NCI-H524 (cell line): ENCODE measurements around the gene FGGY.

Source experiments
- DNase-seq, 2 experiments: peaks; one replicate each; lab custom pipeline; 2025; lab: John Stamatoyannopoulos, UW

Gene FGGY

DNA sequence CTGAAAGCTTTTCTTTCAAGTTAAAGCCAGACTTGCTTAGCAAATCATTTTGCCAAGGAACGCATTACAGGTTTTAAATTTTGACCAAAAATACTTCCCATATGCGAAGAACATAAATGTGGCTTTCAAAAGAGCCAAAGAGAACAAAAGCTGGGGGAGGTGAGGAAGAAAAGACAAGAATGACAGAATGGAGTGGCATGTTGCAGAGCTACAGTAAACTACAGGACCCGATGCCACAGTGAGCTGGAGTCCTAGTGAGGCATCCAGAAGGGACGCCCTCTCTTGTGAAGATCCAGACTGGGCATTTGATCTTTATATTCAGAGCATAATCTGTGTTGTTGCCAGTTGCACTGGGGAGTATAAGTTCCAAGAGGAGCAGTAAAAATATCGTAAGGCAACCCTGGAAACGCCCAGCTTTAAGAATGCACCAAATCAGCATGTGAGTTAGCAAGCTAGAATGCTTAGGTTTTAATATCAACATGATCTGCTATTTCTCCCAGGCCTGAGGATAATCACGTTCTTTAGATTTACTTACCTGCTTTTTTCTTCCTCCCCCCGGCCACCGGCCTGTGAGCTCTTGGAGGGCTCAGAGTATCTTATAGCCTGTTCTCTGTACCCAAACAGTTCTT, 469.4 kb downstream of the FGGY start:
- peak in 1 of 2 experiments; percentile 3 for DNase-seq

DNA sequence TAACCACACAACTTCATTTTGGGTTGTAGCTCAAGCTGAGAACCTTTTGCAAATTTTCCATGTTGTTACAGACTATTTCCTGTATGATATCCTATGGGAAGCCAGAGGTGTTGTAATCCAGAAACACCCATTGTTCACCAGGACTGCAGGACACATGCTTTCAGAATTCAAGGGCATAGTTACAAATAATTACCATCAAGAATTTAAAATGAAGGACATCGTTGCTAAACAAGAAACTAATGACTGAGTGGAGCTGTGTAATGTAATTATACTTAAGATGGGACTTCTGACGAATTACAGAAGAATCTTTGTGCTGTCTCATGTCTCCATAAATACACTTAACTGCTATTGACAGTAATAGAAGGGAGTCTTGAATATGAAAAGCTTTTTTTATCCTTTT, 470.2 kb downstream of the FGGY start:
- no peak for DNase-seq

DNA sequence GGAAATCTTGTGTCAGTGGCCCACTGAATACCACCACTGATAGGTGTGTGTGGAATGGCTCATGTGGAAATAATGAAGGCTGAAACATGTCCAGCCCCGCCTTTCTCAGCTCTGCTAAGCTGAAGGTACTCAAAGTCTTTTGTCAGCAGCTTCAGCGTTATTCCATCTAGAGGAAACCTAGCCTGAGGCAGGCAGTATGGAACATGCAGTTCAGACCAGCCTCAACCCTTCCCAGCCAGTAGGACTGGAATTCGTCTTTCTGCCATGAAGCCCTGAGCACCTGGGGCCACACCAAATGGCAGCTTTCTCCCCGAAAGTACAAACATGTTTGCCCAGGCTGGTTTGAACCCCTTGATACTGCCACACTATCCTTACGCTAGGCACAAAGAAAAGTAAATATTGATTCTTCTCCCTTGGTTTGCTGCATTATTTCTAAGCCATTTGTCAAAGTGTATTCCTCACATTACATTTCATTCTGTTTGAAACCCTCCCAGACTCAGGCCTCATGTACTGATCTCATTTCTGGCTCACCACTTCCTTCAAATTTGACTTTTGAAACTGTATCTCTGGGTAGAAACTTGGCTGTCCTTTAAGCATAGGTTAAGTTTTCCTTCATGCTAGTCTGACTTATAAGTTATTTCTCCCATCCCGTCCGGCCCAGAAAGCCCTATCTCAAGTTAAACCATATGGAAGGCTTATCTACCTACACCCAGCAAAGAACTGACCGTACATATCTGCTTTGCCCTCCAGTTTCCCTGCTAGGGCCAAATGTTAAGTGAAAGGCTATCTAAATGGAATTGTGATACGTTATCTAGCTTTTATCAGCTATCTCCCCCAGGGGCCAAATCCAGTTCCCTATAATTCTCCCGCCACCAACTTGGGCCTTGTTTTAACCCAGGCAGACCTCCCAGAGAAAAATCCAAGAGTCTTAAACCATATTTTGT, 472.2 kb downstream of the FGGY start:
- no peak for DNase-seq

DNA sequence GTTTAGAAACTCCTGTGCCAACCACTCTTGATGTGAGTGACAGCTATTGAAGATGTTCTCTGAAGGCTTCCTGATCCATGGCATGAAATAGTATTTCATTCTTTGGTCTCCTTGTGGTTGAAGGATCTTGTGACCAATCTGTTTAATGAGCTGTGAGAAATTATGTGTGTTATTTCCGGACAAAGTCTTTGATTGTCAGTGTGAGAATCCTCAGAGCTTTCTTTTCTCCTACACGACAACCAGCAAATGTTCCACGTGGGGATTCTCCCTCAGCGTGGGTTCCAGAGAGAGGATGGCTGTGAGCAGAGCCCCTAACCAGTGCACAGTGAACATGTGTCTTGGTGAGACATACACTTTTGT, 472.8 kb downstream of the FGGY start:
- no peak for DNase-seq

DNA sequence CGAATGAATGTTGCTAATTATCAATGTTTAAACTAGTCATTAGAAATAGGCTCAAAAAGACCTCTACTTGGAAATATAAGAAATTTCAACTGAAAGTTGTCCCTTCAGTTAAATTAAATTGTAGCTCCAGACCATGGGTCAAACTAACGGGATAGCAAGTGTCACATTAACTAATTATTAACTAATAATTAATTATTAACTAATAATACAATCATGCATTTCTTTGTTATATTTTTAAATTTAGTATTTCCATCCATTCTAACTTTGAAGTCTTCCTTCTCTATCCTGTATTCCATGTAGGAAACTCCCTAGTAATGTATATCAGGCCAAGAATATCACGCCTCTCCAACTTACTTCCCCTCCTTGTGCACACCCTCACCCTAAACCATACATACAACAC, 474.5 kb downstream of the FGGY start:
- no peak for DNase-seq

DNA sequence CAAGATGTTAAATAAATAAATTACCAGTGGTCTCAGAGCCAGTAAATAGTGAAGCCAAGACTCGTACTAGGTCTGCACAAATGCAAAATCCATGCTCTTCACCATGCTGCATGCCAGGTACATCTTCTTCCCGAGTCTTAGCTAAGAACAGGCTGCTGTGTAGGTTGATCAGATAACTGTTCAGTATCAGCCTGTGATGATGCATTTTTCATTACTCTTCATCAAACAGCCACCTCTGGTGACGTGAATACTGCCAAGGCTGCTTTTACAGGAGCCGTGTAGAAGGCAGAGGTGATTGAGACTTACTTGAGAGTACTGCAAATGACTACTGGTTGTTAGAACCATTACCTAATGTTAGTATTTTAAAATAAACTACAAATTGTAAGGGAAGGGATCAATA, 478.6 kb downstream of the FGGY start:
- no peak for DNase-seq

DNA sequence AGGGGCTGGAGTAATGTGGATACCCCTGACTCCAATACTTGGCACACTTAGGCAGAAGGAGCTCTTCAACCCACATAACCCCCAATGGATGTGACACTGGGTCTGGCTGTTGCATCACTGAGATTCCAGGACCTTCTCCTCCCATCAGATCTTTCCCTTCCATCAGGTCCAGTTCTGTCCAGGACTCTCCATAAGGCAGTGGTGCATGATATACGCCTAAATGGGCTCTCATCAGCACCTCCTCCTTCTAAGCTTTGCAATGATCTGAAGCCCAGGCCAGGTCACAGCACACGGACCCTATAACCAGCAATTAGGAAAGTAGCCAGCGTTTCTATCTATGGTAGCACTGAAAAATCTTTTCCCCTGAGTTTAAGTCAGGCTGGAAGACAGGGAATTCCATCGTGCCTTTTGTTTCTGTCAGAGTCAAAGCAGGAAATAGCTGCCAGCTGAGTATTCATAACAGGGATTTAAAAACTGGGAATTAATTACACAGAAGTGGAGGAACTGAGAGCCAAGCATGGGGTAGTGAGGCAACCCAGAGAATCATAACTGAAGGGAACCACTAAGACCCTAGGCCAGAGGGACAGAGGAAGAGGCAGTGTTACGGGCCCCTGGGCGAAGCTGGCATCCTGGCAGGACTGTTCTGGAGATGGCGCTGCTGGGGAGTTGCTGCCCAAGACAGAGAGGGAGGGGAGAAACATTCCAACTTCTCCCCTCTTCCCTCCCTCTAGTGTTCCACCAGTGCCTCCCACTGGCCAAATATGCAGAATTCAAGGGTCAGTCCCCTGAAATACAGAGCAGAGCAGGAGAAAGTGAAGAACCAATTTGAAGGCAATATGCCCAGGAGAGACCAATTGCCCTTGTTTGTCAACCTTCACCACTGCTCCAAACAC, 480.3 kb downstream of the FGGY start:
- DNase-seq = no peak

DNA sequence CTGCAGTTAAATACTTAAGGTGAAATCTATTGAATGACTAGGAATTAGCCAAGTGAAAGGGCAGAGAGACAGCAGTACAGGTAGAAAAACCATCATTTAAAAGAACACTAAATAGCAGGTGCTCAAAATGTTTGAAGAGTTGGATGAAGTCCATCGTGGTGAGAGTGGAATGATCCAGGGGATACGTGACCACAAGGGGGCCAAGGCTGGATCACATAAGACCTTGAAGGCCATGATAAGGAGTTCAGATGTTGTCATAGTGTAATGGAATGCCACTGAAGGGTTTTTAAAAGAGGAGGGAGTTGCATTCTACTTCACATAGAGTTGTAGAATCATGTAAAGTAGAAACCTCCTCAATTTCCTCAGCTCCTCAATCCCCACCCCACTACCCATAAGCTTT, 483.1 kb downstream of the FGGY start:
- DNase-seq = peak in 1 of 2 experiments; percentile 1

DNA sequence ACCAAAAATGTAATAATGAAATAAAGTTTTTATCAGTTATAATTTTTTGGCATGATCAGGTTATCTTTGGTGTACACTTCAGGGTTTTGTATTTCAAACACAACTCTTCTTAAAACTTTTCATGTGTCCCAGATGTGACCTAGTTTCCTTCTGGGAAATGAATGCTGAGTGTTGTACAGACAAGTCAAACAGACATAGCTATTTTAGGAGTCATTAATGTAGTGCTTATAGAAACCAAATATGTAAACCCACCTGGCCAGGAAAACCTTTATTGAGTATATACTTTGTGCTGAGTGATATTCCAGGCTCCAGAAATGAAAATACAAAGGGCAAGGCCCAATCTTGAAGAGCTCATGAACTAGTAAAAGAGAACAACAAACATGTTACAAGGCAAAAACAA, 491.9 kb downstream of the FGGY start:
- DNase-seq = no peak

DNA sequence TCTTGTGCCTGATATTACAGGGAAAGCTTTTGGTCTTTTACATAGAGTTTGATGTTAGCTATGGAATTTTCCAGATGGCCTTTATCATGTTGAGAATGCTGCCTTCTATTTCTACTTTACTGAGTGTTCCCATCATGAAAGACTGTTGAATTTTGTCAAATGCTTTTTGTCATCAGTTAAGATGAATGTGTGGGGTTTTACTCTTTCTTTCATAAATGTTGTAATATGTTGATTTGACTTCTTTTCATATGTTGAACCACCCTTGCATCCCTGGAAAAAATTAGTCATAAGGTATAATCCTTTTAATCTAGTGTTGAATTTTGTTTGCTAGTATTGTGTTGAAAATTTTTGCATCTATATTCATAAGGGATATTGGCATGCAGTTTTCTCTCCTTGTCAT, 501.7 kb downstream of the FGGY start:
- no peak for DNase-seq

DNA sequence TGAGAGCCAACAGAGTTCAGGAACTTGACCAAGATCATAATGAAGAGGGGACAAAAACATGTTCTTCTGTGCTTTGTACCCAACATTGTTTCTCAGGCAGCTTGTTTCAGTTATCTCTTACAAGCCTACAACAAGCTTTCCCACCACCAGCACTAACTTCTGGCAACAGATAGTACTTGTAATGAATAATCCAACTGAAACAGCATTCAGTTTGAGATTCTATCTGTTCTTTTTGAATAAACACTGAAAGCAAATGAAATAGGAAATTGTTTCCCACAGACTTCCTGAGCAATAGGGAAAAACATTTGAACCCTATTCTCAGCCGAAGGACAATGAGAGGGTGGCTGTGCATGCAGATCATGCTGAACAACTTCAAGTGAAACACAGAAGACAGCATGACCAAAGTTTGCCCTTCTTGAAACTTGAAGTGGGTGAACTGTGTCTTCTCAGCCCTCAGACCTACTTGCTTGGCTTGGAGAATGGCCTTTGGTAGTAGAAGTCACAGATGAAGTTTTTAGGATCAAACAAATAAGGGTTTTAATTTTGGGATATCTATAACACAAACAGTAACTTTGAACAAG, 506.7 kb downstream of the FGGY start:
- DNase-seq = no peak

DNA sequence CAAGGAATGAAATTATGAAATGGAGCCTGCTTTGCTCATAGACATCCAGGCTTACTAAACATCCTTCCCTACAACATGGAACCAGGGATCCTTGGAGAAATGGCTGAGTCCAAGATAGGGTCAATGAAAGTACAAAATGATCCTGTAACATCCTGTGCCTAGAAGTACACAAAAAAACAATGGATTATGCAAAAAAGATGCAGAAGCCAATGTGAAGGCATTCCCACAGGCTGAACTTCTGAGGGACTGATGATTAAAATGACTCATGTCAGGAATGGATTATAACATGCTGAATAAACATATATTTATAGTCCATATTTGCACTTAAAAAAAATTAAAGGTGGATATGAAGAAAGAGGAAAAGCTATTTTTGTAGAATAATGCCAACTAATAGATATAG, 507.4 kb downstream of the FGGY start:
- no peak for DNase-seq

DNA sequence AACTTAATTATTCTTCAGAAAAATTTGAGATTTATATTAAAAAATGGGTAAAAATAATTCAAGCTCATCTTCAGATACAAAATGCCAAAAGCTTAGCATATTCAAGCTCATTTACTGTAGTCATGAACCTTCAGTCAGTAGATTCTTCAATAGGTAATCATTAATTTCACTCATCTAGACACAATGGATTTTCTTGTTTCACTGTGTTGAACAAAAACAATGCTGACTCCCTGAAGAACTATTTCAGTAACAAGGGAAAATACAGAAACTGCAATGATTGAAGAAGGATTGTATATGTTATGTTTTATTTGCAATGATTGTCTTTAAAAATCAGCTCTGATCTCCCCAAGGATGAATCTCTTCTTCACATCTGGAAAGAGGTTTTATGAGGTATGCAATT, 508.7 kb downstream of the FGGY start:
- no peak for DNase-seq
